KG1 (cell line): ENCODE results near the gene FANCC.

Experiments used
- DNase-seq: peaks from one replicate; lab custom pipeline; 2025; lab: John Stamatoyannopoulos, UW

The FANCC gene

GRCh38 chr9:95085036-95085770 lies 232.3 kb downstream of the FANCC start:
- DNase-seq = no peak

- DNase-seq = no peak
These were observed 233.1 kb downstream of the FANCC start for GRCh38 chr9:95084254-95084934.

- no peak for DNase-seq
These were observed 234.3 kb downstream of the FANCC start for GRCh38 chr9:95083086-95083768.

GRCh38 chr9:95082401-95083084 lies 235.0 kb downstream of the FANCC start:
- DNase-seq = no peak

- no peak for DNase-seq
These were observed 235.5 kb downstream of the FANCC start for GRCh38 chr9:95081998-95082397.

GRCh38 chr9:95080961-95081647 lies 236.4 kb downstream of the FANCC start:
- DNase-seq = no peak

- no peak for DNase-seq
These were observed 238.0 kb downstream of the FANCC start for GRCh38 chr9:95079461-95079860.

GRCh38 chr9:95078939-95079338 lies 238.6 kb downstream of the FANCC start:
- DNase-seq = no peak

GRCh38 chr9:95078511-95078910 lies 239.0 kb downstream of the FANCC start:
- DNase-seq = no peak

- DNase-seq = no peak
These were observed 239.6 kb downstream of the FANCC start for GRCh38 chr9:95077766-95078370.

GRCh38 chr9:95077053-95077765 lies 240.3 kb downstream of the FANCC start:
- DNase-seq = no peak

- DNase-seq = no peak
These were observed 240.8 kb downstream of the FANCC start for GRCh38 chr9:95076696-95077052.

GRCh38 chr9:95075700-95076099 lies 241.8 kb downstream of the FANCC start:
- no peak for DNase-seq

- DNase-seq = no peak
These were observed 242.9 kb downstream of the FANCC start for GRCh38 chr9:95074632-95075031.

- no peak for DNase-seq
These were observed 243.6 kb downstream of the FANCC start for GRCh38 chr9:95073918-95074317.

GRCh38 chr9:95073042-95073607 lies 244.4 kb downstream of the FANCC start:
- no peak for DNase-seq

GRCh38 chr9:95071925-95072324 lies 245.6 kb downstream of the FANCC start:
- no peak for DNase-seq

GRCh38 chr9:95071450-95071849 lies 246.1 kb downstream of the FANCC start:
- no peak for DNase-seq

- DNase-seq = no peak
These were observed 246.9 kb downstream of the FANCC start for GRCh38 chr9:95070549-95071021.

- DNase-seq = no peak
These were observed 249.6 kb downstream of the FANCC start for GRCh38 chr9:95067897-95068296.
